ENCODE data around the gene EMC10. TPM values are rescaled to one million over a fixed set of nuclear protein-coding genes. Genes with fewer than 3 reads are reported as not detected.

The EMC10 gene
- total and polyA plus RNA-seq, 4 donors = 17.1 to 132 (median 40.5) TPM

DNA sequence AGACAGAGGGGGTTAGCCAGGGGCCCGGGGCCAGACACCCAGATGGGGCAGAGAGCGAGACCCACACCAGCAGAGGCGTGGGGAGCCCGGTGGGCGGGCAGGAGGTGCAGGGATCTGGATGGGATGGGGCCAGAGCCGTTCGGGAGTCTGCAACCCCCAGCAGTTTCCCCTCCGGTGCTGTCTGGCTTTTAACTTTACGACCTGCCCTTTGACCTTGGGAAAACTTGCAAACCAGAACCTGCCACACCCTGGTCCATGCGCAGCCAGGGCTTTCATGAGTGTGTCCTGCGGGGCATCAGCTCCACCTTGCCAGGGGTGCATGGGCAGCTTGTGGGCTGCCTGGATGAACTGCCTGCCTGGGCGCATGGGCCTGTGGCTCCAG, 24.9 kb downstream of the EMC10 start:
- H3K4me1 ChIP-seq (ENCODE audit: control insufficient read depth in 4 of 4, insufficient read depth in 4 of 4, low read length in 3 of 4) = no peaks in the 10 kb centered on the region
- H3K27me3 ChIP-seq (ENCODE audit: control insufficient read depth in 4 of 4, insufficient read depth in 4 of 4, low read length in 3 of 4) = no peaks in the 10 kb centered on the region
- H3K9me3 ChIP-seq (ENCODE audit: control insufficient read depth in 4 of 4, low read length in 3 of 4) = no peaks in the 10 kb centered on the region
- no peak overlapping the region for H3K27ac ChIP-seq (ENCODE audit: low read depth in 1 of 2, low read length in 2 of 2)
- 73% methylated on average over 12 of the region's 12 CpGs for WGBS
- TF ChIP-seq HNF4G (IDR thresholded peaks at IDR 0.05) (no peak), FOXA2 (IDR thresholded peaks at IDR 0.05) (no peak), REST (IDR thresholded peaks at IDR 0.05) (no peak), JUND (IDR thresholded peaks at IDR 0.05) (no peak), RXRA (IDR thresholded peaks at IDR 0.05) (no peak), SP1 (IDR thresholded peaks at IDR 0.05) (no peak), EGR1 (IDR thresholded peaks at IDR 0.05; ENCODE audit: low read depth in 2 of 2) (no peak), FOXA1 (IDR thresholded peaks at IDR 0.05) (no peak), RAD21 (IDR thresholded peaks at IDR 0.05) (no peak), HNF4A (conservative IDR thresholded peaks at IDR 0.05) (no peak), GABPA (IDR thresholded peaks at IDR 0.05 in 1 of 2, conservative IDR thresholded peaks at IDR 0.05 in 1 of 2) (no peak), TAF1 (conservative IDR thresholded peaks at IDR 0.05) (no peak), YY1 (IDR thresholded peaks at IDR 0.05) (no peak)
- TF ChIP-seq, protein P1, sequence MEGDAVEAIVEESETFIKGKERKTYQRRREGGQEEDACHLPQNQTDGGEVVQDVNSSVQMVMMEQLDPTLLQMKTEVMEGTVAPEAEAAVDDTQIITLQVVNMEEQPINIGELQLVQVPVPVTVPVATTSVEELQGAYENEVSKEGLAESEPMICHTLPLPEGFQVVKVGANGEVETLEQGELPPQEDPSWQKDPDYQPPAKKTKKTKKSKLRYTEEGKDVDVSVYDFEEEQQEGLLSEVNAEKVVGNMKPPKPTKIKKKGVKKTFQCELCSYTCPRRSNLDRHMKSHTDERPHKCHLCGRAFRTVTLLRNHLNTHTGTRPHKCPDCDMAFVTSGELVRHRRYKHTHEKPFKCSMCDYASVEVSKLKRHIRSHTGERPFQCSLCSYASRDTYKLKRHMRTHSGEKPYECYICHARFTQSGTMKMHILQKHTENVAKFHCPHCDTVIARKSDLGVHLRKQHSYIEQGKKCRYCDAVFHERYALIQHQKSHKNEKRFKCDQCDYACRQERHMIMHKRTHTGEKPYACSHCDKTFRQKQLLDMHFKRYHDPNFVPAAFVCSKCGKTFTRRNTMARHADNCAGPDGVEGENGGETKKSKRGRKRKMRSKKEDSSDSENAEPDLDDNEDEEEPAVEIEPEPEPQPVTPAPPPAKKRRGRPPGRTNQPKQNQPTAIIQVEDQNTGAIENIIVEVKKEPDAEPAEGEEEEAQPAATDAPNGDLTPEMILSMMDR (IDR thresholded peaks at IDR 0.05; ENCODE audit: low read depth, low read length, missing input control) = no peak
- TF ChIP-seq, protein P2, sequence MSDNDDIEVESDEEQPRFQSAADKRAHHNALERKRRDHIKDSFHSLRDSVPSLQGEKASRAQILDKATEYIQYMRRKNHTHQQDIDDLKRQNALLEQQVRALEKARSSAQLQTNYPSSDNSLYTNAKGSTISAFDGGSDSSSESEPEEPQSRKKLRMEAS (IDR thresholded peaks at IDR 0.05) = no peak
- TF ChIP-seq, protein P3, sequence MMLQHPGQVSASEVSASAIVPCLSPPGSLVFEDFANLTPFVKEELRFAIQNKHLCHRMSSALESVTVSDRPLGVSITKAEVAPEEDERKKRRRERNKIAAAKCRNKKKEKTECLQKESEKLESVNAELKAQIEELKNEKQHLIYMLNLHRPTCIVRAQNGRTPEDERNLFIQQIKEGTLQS (IDR thresholded peaks at IDR 0.05) = no peak
- TF ChIP-seq, protein P4, sequence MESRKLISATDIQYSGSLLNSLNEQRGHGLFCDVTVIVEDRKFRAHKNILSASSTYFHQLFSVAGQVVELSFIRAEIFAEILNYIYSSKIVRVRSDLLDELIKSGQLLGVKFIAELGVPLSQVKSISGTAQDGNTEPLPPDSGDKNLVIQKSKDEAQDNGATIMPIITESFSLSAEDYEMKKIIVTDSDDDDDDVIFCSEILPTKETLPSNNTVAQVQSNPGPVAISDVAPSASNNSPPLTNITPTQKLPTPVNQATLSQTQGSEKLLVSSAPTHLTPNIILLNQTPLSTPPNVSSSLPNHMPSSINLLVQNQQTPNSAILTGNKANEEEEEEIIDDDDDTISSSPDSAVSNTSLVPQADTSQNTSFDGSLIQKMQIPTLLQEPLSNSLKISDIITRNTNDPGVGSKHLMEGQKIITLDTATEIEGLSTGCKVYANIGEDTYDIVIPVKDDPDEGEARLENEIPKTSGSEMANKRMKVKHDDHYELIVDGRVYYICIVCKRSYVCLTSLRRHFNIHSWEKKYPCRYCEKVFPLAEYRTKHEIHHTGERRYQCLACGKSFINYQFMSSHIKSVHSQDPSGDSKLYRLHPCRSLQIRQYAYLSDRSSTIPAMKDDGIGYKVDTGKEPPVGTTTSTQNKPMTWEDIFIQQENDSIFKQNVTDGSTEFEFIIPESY (IDR thresholded peaks at IDR 0.05) = no peak
- H3K4me3 ChIP-seq (ENCODE audit: low read depth in 1 of 3, low read length in 3 of 3) = no peak overlapping the region
- no peak for DNase-seq (ENCODE audit: low spot score)
- no peak overlapping the region for H3K9ac ChIP-seq (ENCODE audit: low read depth in 1 of 2, low read length in 2 of 2)
- H3K36me3 ChIP-seq (ENCODE audit: control insufficient read depth in 4 of 4, insufficient read depth in 3 of 4, low read depth in 1 of 4, low read length in 3 of 4) = no peaks in the 10 kb centered on the region
